ENCODE measurements around the gene CCDC121. TPM values are rescaled to one million over a fixed set of nuclear protein-coding genes. Genes with fewer than 3 reads are reported as not detected.
A peak's percentile ranks its signal among the peaks of the same experiment; 100 is the strongest.
"Not testable (repeated sequence)": the region's sequence is repeated elsewhere in the genome, so short reads cannot be mapped to it uniquely, and the experiment has no call there.

Gene CCDC121
- total RNA-seq, 3 donors from 2014 or later (not counting 1 experiment from before 2014, with no cell fraction given), result 0.25 to 0.58 (median 0.42) TPM

DNA sequence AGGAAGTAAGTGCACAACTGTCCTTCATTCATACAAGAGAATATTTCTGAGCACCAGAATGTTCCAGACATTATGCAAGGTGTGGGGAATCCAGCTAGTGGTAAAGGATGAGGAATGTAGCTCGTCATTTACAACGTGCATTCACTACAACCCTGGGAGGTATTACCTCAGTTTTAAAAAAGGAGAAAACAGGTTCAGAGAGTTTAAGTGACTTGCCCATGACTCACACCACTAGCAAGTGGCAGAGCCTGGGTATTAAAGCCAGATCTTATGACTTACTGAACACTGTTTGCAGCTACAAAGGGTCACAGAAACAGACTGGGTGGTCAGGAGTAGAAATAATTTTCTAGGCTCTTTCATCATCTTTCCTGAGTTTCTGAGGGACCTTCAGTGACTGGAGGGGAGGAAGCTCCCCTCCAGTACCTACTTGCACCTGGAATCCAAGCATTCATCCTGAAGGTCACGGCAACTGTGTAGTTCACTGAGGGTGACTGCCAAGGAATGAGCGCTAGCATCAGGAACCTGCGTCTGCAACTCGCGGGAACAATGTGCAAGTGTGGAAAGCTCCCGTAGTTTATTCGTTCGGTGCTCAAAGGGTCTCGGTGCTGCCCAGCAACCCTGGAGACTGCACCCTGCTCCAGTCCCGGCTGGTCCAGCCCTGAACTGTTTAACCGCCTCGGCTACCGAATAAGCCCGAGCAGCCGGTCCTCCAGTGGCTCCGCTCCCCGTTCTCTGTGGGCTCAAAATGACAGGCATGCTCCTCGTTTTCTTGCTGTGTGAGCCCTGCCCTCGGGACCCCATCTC, 647 bp downstream of the CCDC121 start:
- Histone ChIP-seq H3K9me3 (ENCODE audit: control insufficient read depth, insufficient read depth, low read length) (no peaks in the 10 kb centered on the region), H3K27me3 (ENCODE audit: control insufficient read depth, insufficient read depth, low read length) (no peaks in the 10 kb centered on the region), H3K27ac (ENCODE audit: low read length) (peak overlapping the region; percentile 52), H3K4me3 (ENCODE audit: low read length) (peak overlapping the region; percentile 69), H3K4me1 (ENCODE audit: control insufficient read depth, insufficient read depth, low read length) (peaks cover 13% of the 10 kb centered on the region), H3K36me3 (ENCODE audit: control insufficient read depth, insufficient read depth, low read length) (peaks cover 32% of the 10 kb centered on the region)
- peaks cover 13 to 20% of the 10 kb centered on the region in 2 donors for H3K4me1 Mint-ChIP-seq
- peaks cover 12% of the 10 kb centered on the region for H3K36me3 Mint-ChIP-seq
- no peaks in the 10 kb centered on the region for H3K27me3 Mint-ChIP-seq (ENCODE audit: low read depth in 2 of 2)
- 11% methylated on average over 21 of the region's 21 CpGs for WGBS (ENCODE audit: insufficient coverage)
- peak; percentile 6 to 21 (median 12) for ATAC-seq
- H3K4me3 Mint-ChIP-seq, result no peak overlapping the region
- peak in 1 of 2 donors; percentile 12 for DNase-seq
- TF ChIP-seq, protein P1, sequence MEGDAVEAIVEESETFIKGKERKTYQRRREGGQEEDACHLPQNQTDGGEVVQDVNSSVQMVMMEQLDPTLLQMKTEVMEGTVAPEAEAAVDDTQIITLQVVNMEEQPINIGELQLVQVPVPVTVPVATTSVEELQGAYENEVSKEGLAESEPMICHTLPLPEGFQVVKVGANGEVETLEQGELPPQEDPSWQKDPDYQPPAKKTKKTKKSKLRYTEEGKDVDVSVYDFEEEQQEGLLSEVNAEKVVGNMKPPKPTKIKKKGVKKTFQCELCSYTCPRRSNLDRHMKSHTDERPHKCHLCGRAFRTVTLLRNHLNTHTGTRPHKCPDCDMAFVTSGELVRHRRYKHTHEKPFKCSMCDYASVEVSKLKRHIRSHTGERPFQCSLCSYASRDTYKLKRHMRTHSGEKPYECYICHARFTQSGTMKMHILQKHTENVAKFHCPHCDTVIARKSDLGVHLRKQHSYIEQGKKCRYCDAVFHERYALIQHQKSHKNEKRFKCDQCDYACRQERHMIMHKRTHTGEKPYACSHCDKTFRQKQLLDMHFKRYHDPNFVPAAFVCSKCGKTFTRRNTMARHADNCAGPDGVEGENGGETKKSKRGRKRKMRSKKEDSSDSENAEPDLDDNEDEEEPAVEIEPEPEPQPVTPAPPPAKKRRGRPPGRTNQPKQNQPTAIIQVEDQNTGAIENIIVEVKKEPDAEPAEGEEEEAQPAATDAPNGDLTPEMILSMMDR (IDR thresholded peaks at IDR 0.05), result no peak
- H3K27ac Mint-ChIP-seq, result no peak overlapping the region
- intact Hi-C loops (cut with micrococcal nuclease), result loop anchor here (2.0 to 5.0 kb wide), 3 partner anchors 34 to 55 kb away; partner anchors contain the start of genes SLC4A1AP, SUPT7L and ZNF512
- no peaks in the 10 kb centered on the region for H3K9me3 Mint-ChIP-seq

DNA sequence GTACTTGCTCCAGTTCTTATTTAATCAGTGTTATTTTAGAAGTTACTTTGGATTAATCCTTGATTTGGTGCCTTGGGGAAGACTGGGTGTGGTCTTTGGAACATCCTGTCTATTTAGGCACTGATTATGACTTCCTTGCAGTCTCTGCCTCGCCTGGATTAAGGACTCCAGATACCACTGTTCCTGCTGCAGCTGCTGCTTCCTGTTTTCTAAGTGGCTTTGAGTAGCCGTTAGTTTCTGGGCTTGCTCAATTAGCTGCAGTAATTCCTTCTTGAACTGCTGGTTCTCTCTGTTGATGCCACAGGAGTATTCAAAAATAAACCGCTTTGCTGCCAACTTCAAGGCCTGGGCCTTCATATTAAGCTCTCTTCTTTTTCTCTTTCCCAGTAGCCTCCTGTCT, 1.9 kb downstream of the CCDC121 start:
- not testable (repeated sequence) for H3K27ac Mint-ChIP-seq, H3K4me3 Mint-ChIP-seq
- H3K4me1 Mint-ChIP-seq, result peaks cover 13 to 20% of the 10 kb centered on the region in 2 donors

DNA sequence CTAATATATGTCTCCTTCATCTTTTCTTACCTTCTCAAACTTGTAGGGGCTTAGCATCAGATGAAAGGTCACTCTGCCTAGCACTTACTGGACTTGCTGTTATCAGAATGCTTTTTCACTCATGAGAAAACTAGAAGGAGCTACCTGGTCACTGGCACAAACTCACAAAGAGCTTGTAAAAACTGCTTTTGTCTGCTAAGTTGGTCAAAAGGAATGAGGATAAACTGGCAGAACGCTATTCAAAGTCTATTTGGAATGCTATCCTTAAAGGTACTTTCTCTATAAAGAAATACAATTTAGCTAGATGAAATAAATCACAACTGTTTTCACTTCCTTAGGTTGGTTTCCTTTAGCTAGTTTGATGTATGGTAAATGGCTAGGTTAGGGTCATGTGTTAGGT, 2.5 kb downstream of the CCDC121 start:
- ATAC-seq; H3K4me3 Mint-ChIP-seq; H3K9me3 ChIP-seq (ENCODE audit: control insufficient read depth, insufficient read depth, low read length); H3K27me3 Mint-ChIP-seq (ENCODE audit: low read depth in 2 of 2); H3K4me3 ChIP-seq (ENCODE audit: low read length); DNase-seq; H3K27ac Mint-ChIP-seq; H3K27me3 ChIP-seq (ENCODE audit: control insufficient read depth, insufficient read depth, low read length); H3K27ac ChIP-seq (ENCODE audit: low read length); H3K9me3 Mint-ChIP-seq: not testable (repeated sequence)
- peaks cover 13% of the 10 kb centered on the region for H3K4me1 ChIP-seq (ENCODE audit: control insufficient read depth, insufficient read depth, low read length)
- peaks cover 35% of the 10 kb centered on the region for H3K36me3 ChIP-seq (ENCODE audit: control insufficient read depth, insufficient read depth, low read length)
- no CpG with 5 or more reads among the region's 1 CpG for WGBS (ENCODE audit: insufficient coverage)
- intact Hi-C loops (cut with micrococcal nuclease), result loop anchor here (5.0 kb wide), 1 partner anchor 36 kb away; the partner anchor contains the start of genes SLC4A1AP and SUPT7L
- H3K36me3 Mint-ChIP-seq, result peaks cover 18% of the 10 kb centered on the region
- H3K4me1 Mint-ChIP-seq, result peaks cover 13 to 20% of the 10 kb centered on the region in 2 donors

More for the DNA sequence above, 1.9 kb downstream of the CCDC121 start:
- 47% methylated on average over 3 of the region's 3 CpGs for WGBS (ENCODE audit: insufficient coverage)
- ATAC-seq; H3K27ac ChIP-seq (ENCODE audit: low read length); H3K27me3 Mint-ChIP-seq (ENCODE audit: low read depth in 2 of 2); H3K27me3 ChIP-seq (ENCODE audit: control insufficient read depth, insufficient read depth, low read length); H3K9me3 ChIP-seq (ENCODE audit: control insufficient read depth, insufficient read depth, low read length); H3K4me3 ChIP-seq (ENCODE audit: low read length); DNase-seq; H3K9me3 Mint-ChIP-seq: not testable (repeated sequence)
- H3K4me1 ChIP-seq (ENCODE audit: control insufficient read depth, insufficient read depth, low read length), result peaks cover 13% of the 10 kb centered on the region
- peaks cover 17% of the 10 kb centered on the region for H3K36me3 Mint-ChIP-seq
- intact Hi-C loops (cut with micrococcal nuclease), result loop anchor here (5.0 kb wide), 1 partner anchor 35 kb away; the partner anchor contains the start of genes SLC4A1AP and SUPT7L
- peaks cover 34% of the 10 kb centered on the region for H3K36me3 ChIP-seq (ENCODE audit: control insufficient read depth, insufficient read depth, low read length)

DNA sequence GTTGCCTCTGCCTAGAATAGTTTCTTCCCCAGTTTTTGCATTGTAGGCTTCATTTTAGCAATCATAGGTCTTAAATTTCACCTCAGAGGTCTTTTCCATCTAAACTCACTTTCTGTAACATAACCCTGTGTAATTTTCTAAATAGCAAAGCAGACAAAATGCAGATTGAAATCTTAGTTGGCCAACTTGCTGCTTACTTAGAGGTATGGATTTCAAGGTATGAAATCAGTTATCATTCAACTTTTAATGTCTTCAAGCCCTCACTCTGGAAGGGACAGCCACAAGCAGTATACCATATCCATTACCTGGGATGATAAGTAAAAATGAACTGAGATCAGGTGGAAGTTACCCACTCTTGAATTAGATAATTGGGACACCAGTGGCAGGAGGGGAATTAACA, 3.9 kb downstream of the CCDC121 start:
- Histone ChIP-seq H3K4me1 (ENCODE audit: control insufficient read depth, insufficient read depth, low read length) (peaks cover 10% of the 10 kb centered on the region), H3K4me3 (ENCODE audit: low read length) (no peak overlapping the region), H3K27me3 (ENCODE audit: control insufficient read depth, insufficient read depth, low read length) (no peaks in the 10 kb centered on the region), H3K9me3 (ENCODE audit: control insufficient read depth, insufficient read depth, low read length) (no peaks in the 10 kb centered on the region), H3K36me3 (ENCODE audit: control insufficient read depth, insufficient read depth, low read length) (peaks cover 39% of the 10 kb centered on the region), H3K27ac (ENCODE audit: low read length) (no peak overlapping the region)
- H3K27me3 Mint-ChIP-seq (ENCODE audit: low read depth in 2 of 2), result no peaks in the 10 kb centered on the region
- no peak for DNase-seq
- no peak for ATAC-seq
- H3K4me3 Mint-ChIP-seq, result no peak overlapping the region
- no peaks in the 10 kb centered on the region for H3K9me3 Mint-ChIP-seq
- H3K27ac Mint-ChIP-seq, result peak overlapping the region in 1 of 2 donors; percentile 39
- TF ChIP-seq, protein P1 (IDR thresholded peaks at IDR 0.05), result no peak
- peaks cover 19% of the 10 kb centered on the region for H3K36me3 Mint-ChIP-seq
- intact Hi-C loops (cut with micrococcal nuclease), result loop anchor here (5.0 kb wide), 1 partner anchor 37 kb away; the partner anchor contains the start of genes SLC4A1AP and SUPT7L
- H3K4me1 Mint-ChIP-seq, result peaks cover 10 to 13% of the 10 kb centered on the region in 2 donors

All from natural killer cell (primary cell).